Left ventricle myocardium inferior (tissue), 1 donor: ENCODE results near the gene NRBP1. TPM values are rescaled to one million over a fixed set of nuclear protein-coding genes. Genes with fewer than 3 reads are reported as not detected.

Experiments
- DNase-seq: peaks from one replicate; pipeline ENCODE4 v3.0.0-alpha.2; 2020
- H3K27ac ChIP-seq: fragments of 200-600 bp; replicated peaks from 2 replicates; pipeline ENCODE4 v1.8.0; 2021
- H3K27me3 ChIP-seq: fragments of 200-600 bp; 2 replicates; pipeline ENCODE4 v1.8.0; 2021; ENCODE audit warnings: low read depth
- H3K36me3 ChIP-seq: fragments of 200-600 bp; 2 replicates; pipeline ENCODE4 v1.8.0; 2021
- H3K4me1 ChIP-seq: fragments of 200-600 bp; 2 replicates; pipeline ENCODE4 v1.8.0; 2021
- H3K4me3 ChIP-seq: fragments of 200-600 bp; 2 replicates; pipeline ENCODE4 v1.8.0; 2021; ENCODE audit warnings: mild to moderate bottlenecking, moderate library complexity
- H3K9me3 ChIP-seq: fragments of 200-600 bp; replicated peaks from 2 replicates; pipeline ENCODE4 v1.8.0; 2021
- intact Hi-C: fragments of 100-400 bp; cut with micrococcal nuclease; formaldehyde crosslinking; loops from one replicate; pipeline ENCODE4 v1.11.0; 2022
- total RNA-seq: library from RNA; stranded (reverse); fragmentation: NEBNext Ultra II Directional; extraction: Animal tissue kit (Norgen Biotek cat#: 25700); gene quantifications from one replicate; pipeline ENCODE4 v1.2.1, GENCODE V29; 2021
- TF ChIP-seq, protein P1 (sequence below): fragments of 200-600 bp; IDR thresholded peaks from 2 replicates; pipeline ENCODE4 v1.8.0; 2021; ENCODE audit warnings: antibody characterized with exemption, mild to moderate bottlenecking, borderline replicate concordance
- donor health status: DM: no; HTN: yes; CAD: no; lungs with severe emphysema.

NRBP1 gene
- total RNA-seq, 1 donor from 2014 or later: 52.5 TPM

DNA sequence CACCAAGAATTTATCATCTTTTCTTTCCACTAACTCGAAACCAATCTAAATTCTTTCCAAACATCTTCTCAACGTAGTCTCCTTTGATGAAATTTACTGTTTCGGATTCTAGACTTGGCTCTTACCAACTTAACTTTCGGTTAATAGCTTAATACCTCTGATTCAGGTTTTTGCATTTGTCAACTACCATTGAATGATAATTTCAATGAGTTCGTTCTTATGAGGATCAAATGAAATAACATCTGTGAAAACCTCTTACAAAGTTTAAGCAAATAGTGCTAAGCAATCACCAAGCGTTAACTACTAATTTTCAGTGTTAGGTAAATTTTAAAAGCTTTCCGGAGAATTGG is 593 bp upstream of the NRBP1 start:
- intact Hi-C loops: no loop called here
- H3K4me1 ChIP-seq: peaks cover 51% of the 10 kb centered on the region
- no peaks in the 10 kb centered on the region for H3K9me3 ChIP-seq
- peak overlapping the region; percentile 98 for H3K4me3 ChIP-seq
- no peak for DNase-seq
- TF ChIP-seq, protein P1, sequence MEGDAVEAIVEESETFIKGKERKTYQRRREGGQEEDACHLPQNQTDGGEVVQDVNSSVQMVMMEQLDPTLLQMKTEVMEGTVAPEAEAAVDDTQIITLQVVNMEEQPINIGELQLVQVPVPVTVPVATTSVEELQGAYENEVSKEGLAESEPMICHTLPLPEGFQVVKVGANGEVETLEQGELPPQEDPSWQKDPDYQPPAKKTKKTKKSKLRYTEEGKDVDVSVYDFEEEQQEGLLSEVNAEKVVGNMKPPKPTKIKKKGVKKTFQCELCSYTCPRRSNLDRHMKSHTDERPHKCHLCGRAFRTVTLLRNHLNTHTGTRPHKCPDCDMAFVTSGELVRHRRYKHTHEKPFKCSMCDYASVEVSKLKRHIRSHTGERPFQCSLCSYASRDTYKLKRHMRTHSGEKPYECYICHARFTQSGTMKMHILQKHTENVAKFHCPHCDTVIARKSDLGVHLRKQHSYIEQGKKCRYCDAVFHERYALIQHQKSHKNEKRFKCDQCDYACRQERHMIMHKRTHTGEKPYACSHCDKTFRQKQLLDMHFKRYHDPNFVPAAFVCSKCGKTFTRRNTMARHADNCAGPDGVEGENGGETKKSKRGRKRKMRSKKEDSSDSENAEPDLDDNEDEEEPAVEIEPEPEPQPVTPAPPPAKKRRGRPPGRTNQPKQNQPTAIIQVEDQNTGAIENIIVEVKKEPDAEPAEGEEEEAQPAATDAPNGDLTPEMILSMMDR: no peak
- H3K27ac ChIP-seq: peak overlapping the region; percentile 100
- no peaks in the 10 kb centered on the region for H3K27me3 ChIP-seq
- no peaks in the 10 kb centered on the region for H3K36me3 ChIP-seq

GRCh38 chr2:27428978-27429541 is 629 bp downstream of the NRBP1 start:
- Histone ChIP-seq H3K27me3 (no peaks in the 10 kb centered on the region), H3K4me1 (peaks cover 57% of the 10 kb centered on the region), H3K27ac (peak overlapping the region; percentile 100), H3K36me3 (peaks cover 12% of the 10 kb centered on the region), H3K9me3 (no peaks in the 10 kb centered on the region), H3K4me3 (peak overlapping the region; percentile 98)
- DNase-seq: peak; percentile 86
- intact Hi-C loops: no loop called here
- TF ChIP-seq, protein P1: no peak

DNA sequence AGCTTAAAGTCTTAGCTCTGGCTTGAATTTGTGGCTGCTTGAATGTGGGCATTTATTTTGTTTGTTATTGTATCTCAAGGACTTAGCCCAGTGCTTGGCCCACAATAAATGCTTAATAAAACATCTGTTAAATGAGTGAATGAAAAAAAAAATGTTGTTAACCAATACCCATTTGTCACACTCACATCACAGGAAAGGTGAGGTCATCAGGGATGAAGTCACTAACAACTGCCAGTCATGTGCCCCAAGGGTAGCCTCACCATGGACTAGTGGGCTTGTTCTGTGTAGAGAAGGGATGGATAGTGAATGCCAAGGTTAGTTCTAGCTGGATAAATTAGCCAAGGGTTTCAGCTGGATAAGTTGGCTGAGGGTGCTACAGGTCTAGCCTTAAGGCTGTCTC is 3.0 kb downstream of the NRBP1 start:
- H3K27ac ChIP-seq: no peak overlapping the region
- no peaks in the 10 kb centered on the region for H3K27me3 ChIP-seq
- peaks cover 35% of the 10 kb centered on the region for H3K36me3 ChIP-seq
- no peak overlapping the region for H3K4me3 ChIP-seq
- intact Hi-C loops: no loop called here
- no peaks in the 10 kb centered on the region for H3K9me3 ChIP-seq
- H3K4me1 ChIP-seq: peaks cover 57% of the 10 kb centered on the region
- TF ChIP-seq, protein P1: no peak
- no peak for DNase-seq

DNA sequence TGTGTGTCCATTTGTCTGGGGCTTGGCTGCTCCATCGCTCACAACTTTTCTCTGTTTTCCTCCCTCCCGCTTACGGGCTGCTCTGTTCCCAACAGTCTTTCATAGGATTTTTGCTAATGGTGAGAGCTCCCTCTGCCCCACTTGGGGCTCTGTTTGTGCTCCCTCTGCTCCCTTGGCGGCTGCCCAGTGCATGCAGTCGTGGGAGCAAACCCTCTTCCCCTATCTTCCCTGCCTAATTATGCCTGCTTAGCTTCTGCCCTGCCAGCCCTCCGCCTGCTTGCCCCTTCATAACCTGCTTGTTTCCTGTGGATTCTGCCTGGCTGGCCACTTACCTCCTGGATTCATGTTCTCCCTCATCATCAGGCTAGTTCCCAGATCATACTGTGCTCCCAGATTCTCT is 7.2 kb downstream of the NRBP1 start:
- intact Hi-C loops: no loop called here
- no peak overlapping the region for H3K4me3 ChIP-seq
- no peaks in the 10 kb centered on the region for H3K27me3 ChIP-seq
- H3K36me3 ChIP-seq: peaks cover 78% of the 10 kb centered on the region
- no peaks in the 10 kb centered on the region for H3K9me3 ChIP-seq
- peaks cover 29% of the 10 kb centered on the region for H3K4me1 ChIP-seq
- no peak for DNase-seq
- TF ChIP-seq, protein P1: no peak
- H3K27ac ChIP-seq: no peak overlapping the region

DNA sequence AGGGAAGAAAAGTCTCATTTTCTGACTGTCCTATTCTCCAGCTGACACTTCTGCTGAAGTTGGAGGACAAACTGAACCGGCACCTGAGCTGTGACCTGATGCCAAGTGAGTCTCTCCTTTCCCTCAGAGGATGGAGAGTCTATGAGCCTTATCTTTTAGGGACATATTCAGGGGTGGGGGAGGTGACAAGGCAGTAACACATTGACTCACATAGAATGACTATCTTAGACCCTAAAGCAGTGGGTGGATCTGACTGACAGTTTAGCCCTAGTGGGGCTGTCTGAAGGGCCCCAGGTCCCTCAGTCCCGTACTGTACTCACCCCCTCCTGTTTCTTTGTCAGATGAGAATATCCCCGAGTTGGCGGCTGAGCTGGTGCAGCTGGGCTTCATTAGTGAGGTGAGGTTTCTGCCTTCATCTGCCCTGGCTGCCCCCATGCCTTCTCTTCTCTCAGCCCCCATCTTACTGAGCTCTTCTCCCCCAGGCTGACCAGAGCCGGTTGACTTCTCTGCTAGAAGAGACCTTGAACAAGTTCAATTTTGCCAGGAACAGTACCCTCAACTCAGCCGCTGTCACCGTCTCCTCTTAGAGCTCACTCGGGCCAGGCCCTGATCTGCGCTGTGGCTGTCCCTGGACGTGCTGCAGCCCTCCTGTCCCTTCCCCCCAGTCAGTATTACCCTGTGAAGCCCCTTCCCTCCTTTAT is 12.9 kb downstream of the NRBP1 start:
- Histone ChIP-seq H3K36me3 (peaks cover 75% of the 10 kb centered on the region), H3K9me3 (no peaks in the 10 kb centered on the region), H3K4me1 (peaks cover 7% of the 10 kb centered on the region), H3K27me3 (no peaks in the 10 kb centered on the region), H3K4me3 (no peak overlapping the region), H3K27ac (no peak overlapping the region)
- intact Hi-C loops: no loop called here
- no peak for DNase-seq
- TF ChIP-seq, protein P1: no peak
